Measurements from ENCODE around the gene ZFHX2. TPM values are rescaled to one million over a fixed set of nuclear protein-coding genes. Genes with fewer than 3 reads are reported as not detected.
A peak's percentile ranks its signal among the peaks of the same experiment; 100 is the strongest.

ZFHX2 gene
- total RNA-seq, 4 donors from 2014 or later = under 0.01 to 0.42 (median 0.20) TPM

DNA sequence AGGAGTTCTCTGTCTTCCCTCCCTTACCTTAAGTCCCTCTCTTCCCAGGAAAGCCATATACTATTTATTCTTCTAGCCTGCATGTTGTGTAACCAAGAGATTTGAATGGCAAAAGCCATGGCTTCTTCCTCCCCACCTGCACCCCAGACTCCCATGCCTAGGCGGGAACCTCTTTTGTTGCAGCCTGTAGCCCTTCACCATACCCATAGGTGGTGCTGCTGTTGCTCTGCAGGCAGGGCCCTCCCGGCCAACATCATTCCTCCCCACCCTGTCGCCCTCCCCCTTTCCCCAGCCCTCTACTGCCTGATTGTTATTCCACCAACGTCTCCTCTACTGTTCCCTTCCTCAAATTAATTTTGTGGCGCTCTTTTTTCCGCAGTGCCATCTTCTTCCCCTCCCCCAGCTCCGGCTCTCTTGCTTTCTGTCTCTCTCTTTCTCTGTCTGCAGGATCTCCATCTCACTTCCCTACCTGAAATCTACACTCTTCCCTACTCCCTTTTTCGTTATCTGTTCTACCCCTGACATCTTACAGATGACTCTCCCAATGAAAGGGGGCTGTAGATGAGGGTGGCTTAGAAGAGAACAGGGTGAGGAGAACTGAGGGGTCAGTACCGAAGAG is 68.2 kb downstream of the ZFHX2 start:
- Histone ChIP-seq H3K4me3 (no peak overlapping the region), H3K4me1 (no peaks in the 10 kb centered on the region), H3K9me3 (no peaks in the 10 kb centered on the region), H3K27me3 (no peaks in the 10 kb centered on the region), H3K36me3 (peaks cover 0 to 93% (median 4%) of the 10 kb centered on the region in 3 donors), H3K27ac (no peak overlapping the region)
- WGBS, 2 donors = 57 to 59% methylated on average over 9 of the region's 9 CpGs
- TF ChIP-seq, protein P1, sequence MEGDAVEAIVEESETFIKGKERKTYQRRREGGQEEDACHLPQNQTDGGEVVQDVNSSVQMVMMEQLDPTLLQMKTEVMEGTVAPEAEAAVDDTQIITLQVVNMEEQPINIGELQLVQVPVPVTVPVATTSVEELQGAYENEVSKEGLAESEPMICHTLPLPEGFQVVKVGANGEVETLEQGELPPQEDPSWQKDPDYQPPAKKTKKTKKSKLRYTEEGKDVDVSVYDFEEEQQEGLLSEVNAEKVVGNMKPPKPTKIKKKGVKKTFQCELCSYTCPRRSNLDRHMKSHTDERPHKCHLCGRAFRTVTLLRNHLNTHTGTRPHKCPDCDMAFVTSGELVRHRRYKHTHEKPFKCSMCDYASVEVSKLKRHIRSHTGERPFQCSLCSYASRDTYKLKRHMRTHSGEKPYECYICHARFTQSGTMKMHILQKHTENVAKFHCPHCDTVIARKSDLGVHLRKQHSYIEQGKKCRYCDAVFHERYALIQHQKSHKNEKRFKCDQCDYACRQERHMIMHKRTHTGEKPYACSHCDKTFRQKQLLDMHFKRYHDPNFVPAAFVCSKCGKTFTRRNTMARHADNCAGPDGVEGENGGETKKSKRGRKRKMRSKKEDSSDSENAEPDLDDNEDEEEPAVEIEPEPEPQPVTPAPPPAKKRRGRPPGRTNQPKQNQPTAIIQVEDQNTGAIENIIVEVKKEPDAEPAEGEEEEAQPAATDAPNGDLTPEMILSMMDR (IDR thresholded peaks at IDR 0.05) = peak in 1 of 6 experiments; percentile 19
- no peak for TF ChIP-seq POLR2A (IDR thresholded peaks at IDR 0.05)
- DNase-seq = no peak
- intact Hi-C loops (cut with DNase I) = loop anchor here (5.0 kb wide), 1 partner anchor 79 kb away; no protein-coding TSS in a partner anchor

DNA sequence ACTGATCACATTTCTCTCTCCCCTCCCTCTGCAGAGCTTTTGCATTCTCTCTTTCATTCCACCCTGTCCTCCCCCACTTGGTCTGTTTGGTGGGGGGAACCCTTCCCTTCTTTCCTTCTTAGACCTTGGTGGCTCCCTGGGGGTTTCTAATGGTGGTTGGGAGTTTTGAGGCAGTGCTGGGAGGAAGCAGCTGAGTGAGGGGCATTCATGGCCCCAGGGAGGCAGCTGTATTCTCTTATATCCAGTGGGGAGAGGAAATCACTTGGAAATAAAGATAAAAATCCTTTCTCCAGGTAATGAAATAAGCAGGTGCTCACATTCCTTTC is 68.8 kb downstream of the ZFHX2 start:
- intact Hi-C loops (cut with DNase I) = loop anchor here (5.0 kb wide), 1 partner anchor 80 kb away; no protein-coding TSS in a partner anchor

DNA sequence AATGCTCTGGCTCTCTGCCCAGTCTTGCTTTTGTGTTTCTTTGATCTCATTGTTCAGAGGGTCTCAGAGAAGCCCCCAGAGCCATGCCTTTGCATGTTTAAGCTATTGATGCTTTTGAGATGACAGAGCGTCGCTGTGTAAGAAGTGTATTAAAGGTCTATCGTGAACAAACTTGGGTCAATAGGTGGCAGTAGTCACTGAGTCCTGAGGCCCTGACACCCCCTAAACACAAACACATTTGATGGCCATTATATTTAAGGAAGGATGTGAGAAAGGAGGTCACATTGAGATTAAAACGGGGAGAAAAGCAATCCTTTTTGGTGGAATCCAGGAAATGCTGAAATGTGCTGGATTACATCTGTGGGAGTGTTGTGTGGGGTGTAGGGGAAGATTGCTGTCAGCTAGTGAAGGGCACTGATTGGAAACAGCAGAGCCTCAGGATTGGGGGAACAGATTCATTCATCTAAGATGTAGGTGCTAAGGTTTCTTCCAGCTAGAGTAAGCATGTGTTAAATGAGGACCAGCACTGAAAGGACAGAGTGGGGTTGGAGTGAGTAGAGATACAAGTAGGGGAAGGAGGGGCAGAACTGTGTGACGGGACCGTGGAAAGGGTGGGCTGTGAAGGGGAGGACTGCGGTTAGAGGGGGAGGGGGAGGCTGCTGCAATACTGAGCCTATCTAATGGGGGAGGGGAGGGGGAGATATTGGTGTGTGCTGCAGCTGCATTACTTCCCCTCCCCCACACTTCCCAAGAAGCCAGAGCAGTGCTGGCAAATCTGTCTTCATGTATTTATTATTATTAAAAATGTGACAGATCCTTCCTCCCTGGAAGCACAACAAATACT is 69.4 kb downstream of the ZFHX2 start:
- Histone ChIP-seq H3K9me3 (no peaks in the 10 kb centered on the region), H3K27ac (no peak overlapping the region), H3K27me3 (no peaks in the 10 kb centered on the region), H3K4me3 (no peak overlapping the region), H3K36me3 (peaks cover 0 to 93% (median 14%) of the 10 kb centered on the region in 3 donors), H3K4me1 (no peaks in the 10 kb centered on the region)
- TF ChIP-seq POLR2A (IDR thresholded peaks at IDR 0.05) = no peak
- TF ChIP-seq, protein P1 (IDR thresholded peaks at IDR 0.05) = no peak
- 59 to 66% methylated on average over 6 to 7 of the region's 7 CpGs for WGBS, 2 donors
- no peak for DNase-seq
- intact Hi-C loops (cut with DNase I) = loop anchor here (5.0 kb wide), 1 partner anchor 80 kb away; no protein-coding TSS in a partner anchor

More for the DNA sequence above, 68.8 kb downstream of the ZFHX2 start:
- no peak for DNase-seq
- no peak for TF ChIP-seq POLR2A (IDR thresholded peaks at IDR 0.05)
- TF ChIP-seq, protein P1 (IDR thresholded peaks at IDR 0.05) = no peak
- H3K4me3 ChIP-seq = no peak overlapping the region
- H3K27me3 ChIP-seq = no peaks in the 10 kb centered on the region
- H3K9me3 ChIP-seq = no peaks in the 10 kb centered on the region
- no peaks in the 10 kb centered on the region for H3K4me1 ChIP-seq
- H3K27ac ChIP-seq = no peak overlapping the region
- peaks cover 0 to 93% (median 8%) of the 10 kb centered on the region in 3 donors for H3K36me3 ChIP-seq

DNA sequence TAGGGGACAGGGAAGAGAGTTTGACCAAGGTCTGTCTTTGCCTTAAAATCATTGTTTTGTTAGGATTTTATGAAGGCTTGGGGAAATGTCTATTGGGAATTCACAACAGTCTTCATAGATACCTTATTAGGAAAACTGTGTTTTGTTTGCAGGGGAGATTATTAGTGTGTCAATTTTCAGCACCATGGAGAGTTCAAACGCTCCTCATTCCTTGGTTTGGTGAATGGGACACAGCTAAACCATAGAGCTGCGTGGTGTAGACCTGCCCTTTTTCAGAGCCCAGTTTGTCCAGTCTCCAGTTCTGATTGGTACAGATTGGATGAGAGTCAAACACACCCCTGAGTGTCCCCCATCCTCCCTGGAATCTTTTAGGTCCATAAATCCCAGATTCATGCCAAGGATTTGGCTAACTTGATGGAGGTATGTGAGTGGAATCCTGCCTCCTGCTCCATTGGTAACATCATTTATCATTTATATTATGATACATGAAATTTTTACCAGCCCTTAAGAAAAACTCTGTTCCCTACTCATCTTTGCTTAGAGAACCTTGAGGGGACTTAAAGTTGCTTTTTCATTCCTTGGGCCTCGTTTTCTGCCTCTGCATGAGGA is 70.1 kb downstream of the ZFHX2 start:
- intact Hi-C loops (cut with DNase I) = loop anchor here (5.0 kb wide), 1 partner anchor 81 kb away; no protein-coding TSS in a partner anchor
- DNase-seq = no peak
- H3K36me3 ChIP-seq = peaks cover 0 to 93% (median 21%) of the 10 kb centered on the region in 3 donors
- TF ChIP-seq, protein P1 (IDR thresholded peaks at IDR 0.05) = no peak
- TF ChIP-seq POLR2A (IDR thresholded peaks at IDR 0.05) = no peak
- no peak overlapping the region for H3K27ac ChIP-seq
- H3K27me3 ChIP-seq = no peaks in the 10 kb centered on the region
- H3K9me3 ChIP-seq = no peaks in the 10 kb centered on the region
- no peaks in the 10 kb centered on the region for H3K4me1 ChIP-seq
- WGBS, 2 donors = 50 to 61% methylated on average over 3 of the region's 3 CpGs
- H3K4me3 ChIP-seq = no peak overlapping the region
